B cell (primary cell): ENCODE measurements around the gene KMT2C. TPM values are rescaled to one million over a fixed set of nuclear protein-coding genes. Genes with fewer than 3 reads are reported as not detected.

ENCODE experiments used
- ATAC-seq: fragments of 200-7000 bp; cut with Tn5 transposase; one replicate; pipeline ENCODE4 v1.10.0; 2021; ENCODE audit warnings: low read depth, mild to moderate bottlenecking, moderate number of reproducible peaks, moderate library complexity
- CTCF ChIA-PET: fragments of 350-600 bp; sonication (Branson Sonifier 250); formaldehyde crosslinking; loops from one replicate; lab custom pipeline; 2021; ENCODE audit warnings: antibody characterized with exemption, inconsistent platforms; lab: Charles Lee
- POLR2A ChIA-PET: fragments of 350-600 bp; sonication (Branson Sonifier 250); formaldehyde crosslinking; loops from one replicate; lab custom pipeline; 2021; ENCODE audit warnings: antibody characterized with exemption; lab: Charles Lee
- DNase-seq: peaks from one replicate; pipeline ENCODE4 v3.0.0; 2013
- H2AFZ ChIP-seq: 2 replicates; pipeline ENCODE4 v1.6.1; 2012; ENCODE audit warnings: mild to moderate bottlenecking, low read depth, low read length; ENCODE audit not compliant: insufficient read depth, poor library complexity, severe bottlenecking
- H3K27ac ChIP-seq, 2 donors: 1 replicate in 1 of 2; 2 replicates in 1 of 2; pipeline ENCODE4 v1.5.1; 2012 to 2013; ENCODE audit warnings: low read length in 2 of 2, mild to moderate bottlenecking in 2 of 2, moderate library complexity in 1 of 2
- H3K27me3 ChIP-seq, 4 experiments: fragments of 200-600 bp in 1 of 4; sonication (generic) in 1 of 4; replicated peaks in 1 of 4; 1 replicate in 2 of 4; 2 replicates in 2 of 4; pipeline versions ENCODE4 v1.6.1 to v1.7.0; 2013 to 2016; ENCODE audit warnings: low read length in 3 of 4, mild to moderate bottlenecking in 2 of 4, mixed read lengths in 1 of 4, moderate library complexity in 1 of 4; ENCODE audit not compliant: insufficient read depth in 4 of 4, control insufficient read depth in 3 of 4; ENCODE audit errors: control extremely low read depth in 1 of 4
- H3K36me3 ChIP-seq, 2 experiments: replicated peaks in 1 of 2; 1 replicate in 1 of 2; 2 replicates in 1 of 2; pipeline versions ENCODE4 v1.6.1 to v1.7.1; 2013; ENCODE audit warnings: low read length in 1 of 2; ENCODE audit not compliant: insufficient read depth in 2 of 2, control insufficient read depth in 1 of 2; ENCODE audit errors: control extremely low read depth in 1 of 2, extremely low read depth in 1 of 2
- H3K4me1 ChIP-seq, 2 donors: fragments of 200-600 bp in 1 of 2; sonication (generic) in 1 of 2; 1 replicate in 1 of 2; 2 replicates in 1 of 2; pipeline versions ENCODE4 v1.5.1 to v1.6.1; 2013 to 2017; ENCODE audit warnings: low read length in 2 of 2; ENCODE audit not compliant: control insufficient read depth in 2 of 2, insufficient read depth in 2 of 2
- H3K4me2 ChIP-seq: replicated peaks from 2 replicates; pipeline ENCODE3; 2012; ENCODE audit warnings: mild to moderate bottlenecking, low read depth, low read length; ENCODE audit not compliant: poor library complexity, severe bottlenecking
- H3K4me3 ChIP-seq, 5 experiments: fragments of 200-600 bp in 1 of 5; sonication (generic) in 1 of 5; 1 replicate in 3 of 5; 2 replicates in 2 of 5; pipeline versions ENCODE4 v1.5.1 to v1.7.0; 2011 to 2016; ENCODE audit warnings: low read length in 4 of 5, mild to moderate bottlenecking in 4 of 5, low read depth in 2 of 5, control low read depth in 1 of 5, moderate library complexity in 1 of 5; ENCODE audit not compliant: insufficient read depth in 1 of 5; ENCODE audit errors: control extremely low read depth in 1 of 5, extremely low read depth in 1 of 5
- H3K79me2 ChIP-seq: fragments of 200-600 bp; sonication (generic); one replicate; pipeline ENCODE4 v1.6.0; 2016; ENCODE audit warnings: low read length; ENCODE audit not compliant: control insufficient read depth, insufficient read depth
- H3K9ac ChIP-seq: fragments of 200-600 bp; sonication (generic); 2 replicates; pipeline ENCODE4 v1.6.1; 2017; ENCODE audit warnings: mild to moderate bottlenecking, low read length, moderate library complexity
- H3K9me3 ChIP-seq, 3 donors: one replicate each; pipeline versions ENCODE4 v1.6.1 to v1.7.1; 2013; ENCODE audit warnings: low read length in 2 of 3; ENCODE audit not compliant: control insufficient read depth in 2 of 3, insufficient read depth in 1 of 3; ENCODE audit errors: control extremely low read depth in 1 of 3
- H4K20me1 ChIP-seq: 2 replicates; pipeline ENCODE4 v1.6.0; 2012; ENCODE audit warnings: mild to moderate bottlenecking, low read length; ENCODE audit not compliant: insufficient read depth, control insufficient read depth, poor library complexity, severe bottlenecking
- H3K27ac Mint-ChIP-seq: one replicate; pipeline ENCODE4 v1.8.0; 2021; ENCODE audit warnings: mixed read lengths
- H3K27me3 Mint-ChIP-seq: one replicate; pipeline ENCODE4 v1.8.0; 2021; ENCODE audit warnings: mixed read lengths
- H3K4me1 Mint-ChIP-seq: one replicate; pipeline ENCODE4 v1.8.0; 2021; ENCODE audit warnings: mixed read lengths
- H3K4me3 Mint-ChIP-seq: one replicate; pipeline ENCODE4 v1.8.0; 2021; ENCODE audit warnings: mixed read lengths
- H3K9me3 Mint-ChIP-seq: one replicate; pipeline ENCODE4 v1.8.0; 2022; ENCODE audit warnings: mixed read lengths; ENCODE audit not compliant: insufficient read depth
- EZH2 ChIP-seq: IDR thresholded peaks from 2 replicates; pipeline ENCODE4 v1.6.1; 2012; ENCODE audit warnings: borderline replicate concordance, low read depth, mild to moderate bottlenecking, moderate library complexity, low read length; ENCODE audit not compliant: insufficient read depth, poor library complexity, severe bottlenecking
- WGBS: methylation state at CpG from one replicate; pipeline ENCODE4 v1.1.5; 2013; ENCODE audit warnings: missing lambda C conversion rate; ENCODE audit not compliant: insufficient coverage; 5-methylcytosine and 5-hydroxymethylcytosine counted together
- intact Hi-C: fragments of 100-400 bp; cut with micrococcal nuclease; formaldehyde crosslinking; loops from one replicate; pipeline ENCODE4 v1.10.0; 2022
- polyA plus RNA-seq: library from polyadenylated mRNA; depleted of rRNA; stranded (reverse); fragments of >200 nt; gene quantifications from 2 replicates; pipeline ENCODE4 v1.2.3, GENCODE V29; 2012
- total RNA-seq, 2 donors: library from RNA; stranded (reverse); fragments of 120-200 nt in 1 of 2; gene quantifications; 1 replicate in 1 of 2; 2 replicates in 1 of 2; pipeline versions ENCODE4 v1.2.3 to v1.2.4, GENCODE V29; 2013 to 2022
- TF ChIP-seq, protein P1 (sequence below): fragments of 200-600 bp; IDR thresholded peaks from one replicate; pipeline ENCODE4 v1.8.0; 2022; ENCODE audit warnings: antibody characterized with exemption, mild to moderate bottlenecking

Gene KMT2C
- total and polyA plus RNA-seq, 2 donors (not counting 1 experiment from before 2014, with no cell fraction given) = 14.9 to 171 TPM

DNA sequence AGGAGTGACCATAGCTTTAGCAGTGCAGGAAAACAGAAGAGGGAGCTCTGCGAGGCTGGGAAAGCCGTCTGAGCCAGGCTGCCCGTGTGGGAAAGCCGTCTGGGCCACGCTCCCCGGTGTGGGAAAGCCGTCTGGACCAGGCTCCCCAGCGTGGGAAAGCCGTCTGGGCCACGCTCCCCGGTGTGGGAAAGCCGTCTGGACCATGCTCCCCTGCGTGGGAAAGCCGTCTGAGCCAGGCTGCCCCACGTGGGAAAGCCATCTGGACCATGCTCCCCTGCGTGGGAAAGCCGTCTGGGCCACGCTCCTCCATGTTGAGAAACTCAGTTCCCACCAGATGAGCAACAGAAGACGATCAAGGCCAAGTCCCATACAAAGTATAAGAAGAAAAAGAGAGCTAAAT lies 308.6 kb downstream of the KMT2C start:
- intact Hi-C loops = no loop called here
- POLR2A ChIA-PET = interaction anchor here (0.9 kb wide), 1 partner anchor 32 kb away, joined by 3 read pairs; no protein-coding TSS in a partner anchor
- H3K9ac ChIP-seq = no peak overlapping the region
- Mint-ChIP-seq H3K4me1 (no peaks in the 10 kb centered on the region), H3K4me3 (no peak overlapping the region), H3K27me3 (no peaks in the 10 kb centered on the region), H3K27ac (no peak overlapping the region), H3K9me3 (peaks cover 4% of the 10 kb centered on the region)
- peaks cover 4 to 24% (median 10%) of the 10 kb centered on the region in 3 donors for H3K9me3 ChIP-seq
- H3K4me3 ChIP-seq = no peak overlapping the region
- H3K4me1 ChIP-seq = no peaks in the 10 kb centered on the region
- no peaks in the 10 kb centered on the region for H3K79me2 ChIP-seq
- TF ChIP-seq, protein P1, sequence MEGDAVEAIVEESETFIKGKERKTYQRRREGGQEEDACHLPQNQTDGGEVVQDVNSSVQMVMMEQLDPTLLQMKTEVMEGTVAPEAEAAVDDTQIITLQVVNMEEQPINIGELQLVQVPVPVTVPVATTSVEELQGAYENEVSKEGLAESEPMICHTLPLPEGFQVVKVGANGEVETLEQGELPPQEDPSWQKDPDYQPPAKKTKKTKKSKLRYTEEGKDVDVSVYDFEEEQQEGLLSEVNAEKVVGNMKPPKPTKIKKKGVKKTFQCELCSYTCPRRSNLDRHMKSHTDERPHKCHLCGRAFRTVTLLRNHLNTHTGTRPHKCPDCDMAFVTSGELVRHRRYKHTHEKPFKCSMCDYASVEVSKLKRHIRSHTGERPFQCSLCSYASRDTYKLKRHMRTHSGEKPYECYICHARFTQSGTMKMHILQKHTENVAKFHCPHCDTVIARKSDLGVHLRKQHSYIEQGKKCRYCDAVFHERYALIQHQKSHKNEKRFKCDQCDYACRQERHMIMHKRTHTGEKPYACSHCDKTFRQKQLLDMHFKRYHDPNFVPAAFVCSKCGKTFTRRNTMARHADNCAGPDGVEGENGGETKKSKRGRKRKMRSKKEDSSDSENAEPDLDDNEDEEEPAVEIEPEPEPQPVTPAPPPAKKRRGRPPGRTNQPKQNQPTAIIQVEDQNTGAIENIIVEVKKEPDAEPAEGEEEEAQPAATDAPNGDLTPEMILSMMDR = no peak
- no peak for TF ChIP-seq EZH2
- no peak overlapping the region for H3K4me2 ChIP-seq
- H2AFZ ChIP-seq = no peak overlapping the region
- peaks cover 2 to 56% of the 10 kb centered on the region in 2 experiments for H3K36me3 ChIP-seq
- CTCF ChIA-PET = no interaction called here
- no peaks in the 10 kb centered on the region for H4K20me1 ChIP-seq
- ATAC-seq (no peak), DNase-seq (no peak)
- 98% methylated on average over 17 of the region's 19 CpGs for WGBS
- no peaks in the 10 kb centered on the region for H3K27me3 ChIP-seq
- H3K27ac ChIP-seq = no peak overlapping the region

- 96% methylated on average over 7 of the region's 7 CpGs for WGBS
- no peak overlapping the region for H3K4me3 Mint-ChIP-seq
- Histone ChIP-seq H3K4me1 (no peaks in the 10 kb centered on the region), H4K20me1 (no peaks in the 10 kb centered on the region), H3K4me2 (no peak overlapping the region), H3K27ac (no peak overlapping the region), H2AFZ (no peak overlapping the region), H3K36me3 (peaks cover 2 to 61% of the 10 kb centered on the region in 2 experiments), H3K79me2 (no peaks in the 10 kb centered on the region), H3K4me3 (no peak overlapping the region), H3K9me3 (peaks cover 4 to 24% (median 10%) of the 10 kb centered on the region in 3 donors), H3K27me3 (no peaks in the 10 kb centered on the region), H3K9ac (no peak overlapping the region)
- no peak overlapping the region for H3K27ac Mint-ChIP-seq
- no peaks in the 10 kb centered on the region for H3K27me3 Mint-ChIP-seq
- no peaks in the 10 kb centered on the region for H3K4me1 Mint-ChIP-seq
- ATAC-seq (no peak), DNase-seq (no peak)
- CTCF ChIA-PET = interaction anchor here (0.7 kb wide), 1 partner anchor 580 kb away, joined by 3 read pairs; no protein-coding TSS in a partner anchor
- peaks cover 4% of the 10 kb centered on the region for H3K9me3 Mint-ChIP-seq
- no peak for TF ChIP-seq EZH2
- TF ChIP-seq, protein P1 = no peak
- POLR2A ChIA-PET = no interaction called here
- intact Hi-C loops = no loop called here
These were observed 309.1 kb downstream of the KMT2C start for GRCh38 chr7:152126741-152127140.
